Measurements from ENCODE around the gene ZKSCAN2.

- TF ChIP-seq CTCF (conservative IDR thresholded peaks at IDR 0.05), result no peak
- TF ChIP-seq EZH2 (IDR thresholded peaks at IDR 0.05; ENCODE audit: low read depth), result no peak
These were observed 68.3 kb downstream of the ZKSCAN2 start for GRCh38 chr16:25189305-25189704.

Measured in PC-9 (cell line).